GM19035 (cell line): Measurements from ENCODE around the gene MS4A4E.
"Not testable (repeated sequence)": the region's sequence is repeated elsewhere in the genome, so short reads cannot be mapped to it uniquely, and the experiment has no call there.

Experiments
- ATAC-seq: cut with Tn5 transposase; IDR thresholded peaks from one replicate; pipeline ENCODE4 v1.9.1; 2021; ENCODE audit not compliant: unreplicated experiment

MS4A4E gene

GRCh38 chr11:60222141-60222540, 20.8 kb downstream of the MS4A4E start:
- ATAC-seq = no peak

GRCh38 chr11:60221692-60222091, 21.2 kb downstream of the MS4A4E start:
- no peak for ATAC-seq

GRCh38 chr11:60221181-60221580, 21.8 kb downstream of the MS4A4E start:
- ATAC-seq = no peak

GRCh38 chr11:60214386-60214785, 28.6 kb downstream of the MS4A4E start:
- no peak for ATAC-seq

GRCh38 chr11:60211206-60211605, 31.7 kb downstream of the MS4A4E start:
- ATAC-seq = no peak

GRCh38 chr11:60209977-60210376, 33.0 kb downstream of the MS4A4E start:
- ATAC-seq = no peak

- no peak for ATAC-seq
Observed at GRCh38 chr11:60208951-60209350, 34.0 kb downstream of the MS4A4E start.

DNA sequence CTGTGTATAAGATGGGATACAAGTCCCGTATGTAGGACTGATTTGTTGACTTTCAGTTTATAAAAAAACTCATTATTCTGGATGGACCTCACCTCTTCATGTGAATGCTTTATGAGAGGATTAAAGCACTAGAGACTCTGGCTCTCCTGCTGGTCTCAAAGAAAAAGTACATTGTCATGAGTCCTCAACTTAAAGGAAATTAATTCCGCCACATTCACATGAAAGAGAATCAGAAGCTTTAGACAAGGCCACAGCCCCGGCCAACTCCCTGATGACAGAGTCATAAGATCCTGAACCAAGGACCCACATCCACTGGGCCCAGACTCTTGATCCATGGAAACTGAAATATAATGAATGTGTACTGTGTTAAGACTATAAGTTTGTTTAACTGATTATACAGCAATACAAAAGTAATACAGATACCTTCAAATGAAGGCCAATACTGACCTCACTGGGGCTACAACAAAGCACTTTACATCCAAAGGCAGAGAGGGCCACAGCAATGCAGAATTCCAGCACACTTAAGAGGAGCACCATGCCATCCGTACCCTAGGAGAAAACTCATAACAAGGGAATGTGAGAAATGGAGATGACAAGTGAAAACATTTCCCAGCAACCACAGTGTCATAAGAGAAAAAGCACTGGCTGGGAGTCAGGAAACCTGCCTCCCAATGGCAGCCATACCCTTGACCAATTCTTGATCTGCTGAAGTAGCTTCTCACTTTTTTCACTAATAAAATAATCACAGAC, 34.6 kb downstream of the MS4A4E start:
- ATAC-seq = no peak

- no peak for ATAC-seq
Observed at GRCh38 chr11:60206616-60207015, 36.3 kb downstream of the MS4A4E start.

DNA sequence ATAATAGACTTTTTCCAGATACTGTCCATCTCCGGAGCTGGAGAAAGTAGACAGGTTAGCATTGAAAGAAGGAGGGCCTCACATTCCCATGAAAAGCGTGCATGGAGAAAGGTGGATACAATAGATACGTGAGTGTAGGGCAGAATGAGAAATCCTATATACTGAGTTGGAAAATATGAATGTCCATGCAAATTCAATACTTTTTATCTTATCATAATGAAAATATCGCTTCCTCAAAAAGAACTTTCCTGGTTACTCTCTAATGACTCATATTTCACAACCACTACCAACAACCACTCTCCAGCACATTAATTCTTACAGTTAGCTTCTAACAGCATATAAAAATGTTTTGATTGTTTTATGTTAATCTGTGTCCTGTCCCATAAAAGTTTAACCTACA, 38.0 kb downstream of the MS4A4E start:
- no peak for ATAC-seq

DNA sequence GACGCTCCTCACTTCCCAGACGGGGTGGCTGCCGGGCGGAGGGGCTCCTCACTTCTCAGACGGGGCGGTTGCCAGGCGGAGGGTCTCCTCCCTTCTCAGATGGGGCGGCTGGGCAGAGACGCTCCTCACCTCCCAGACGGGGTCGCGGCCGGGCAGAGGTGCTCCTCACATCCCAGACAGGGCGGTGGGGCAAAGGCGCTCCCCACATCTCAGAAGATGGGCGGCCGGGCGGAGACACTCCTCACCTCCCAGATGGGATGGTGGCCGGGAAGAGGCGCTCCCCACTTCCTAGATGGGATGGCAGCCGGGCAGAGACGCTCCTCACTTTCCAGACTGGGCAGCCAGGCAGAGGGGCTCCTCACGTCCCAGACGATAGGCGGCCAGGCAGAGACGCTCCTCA, 41.6 kb downstream of the MS4A4E start:
- not testable (repeated sequence) for ATAC-seq

- no peak for ATAC-seq
Observed at GRCh38 chr11:60197442-60197841, 45.5 kb downstream of the MS4A4E start.

DNA sequence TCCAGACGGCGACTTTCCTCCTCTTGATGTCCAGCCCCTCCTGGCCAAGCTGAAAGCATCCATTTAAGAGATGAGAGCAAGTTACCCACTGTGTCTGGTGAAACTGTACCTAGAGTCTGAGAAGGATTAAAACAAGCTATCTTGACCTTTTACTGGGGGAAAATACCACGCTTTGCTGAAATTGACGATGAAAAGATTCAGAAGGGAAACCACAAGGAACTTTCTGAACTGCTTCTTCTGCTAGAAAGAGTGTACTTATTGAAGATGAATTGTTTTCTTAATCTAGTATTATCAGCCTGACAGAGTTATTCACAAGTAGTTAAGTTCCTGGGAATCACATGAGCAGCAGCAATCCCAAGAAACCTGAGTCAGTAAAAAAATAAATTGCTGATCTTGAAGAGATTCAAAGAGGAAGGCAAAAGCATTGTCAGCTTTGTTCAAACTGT, 47.0 kb downstream of the MS4A4E start:
- peak; percentile 52 for ATAC-seq

DNA sequence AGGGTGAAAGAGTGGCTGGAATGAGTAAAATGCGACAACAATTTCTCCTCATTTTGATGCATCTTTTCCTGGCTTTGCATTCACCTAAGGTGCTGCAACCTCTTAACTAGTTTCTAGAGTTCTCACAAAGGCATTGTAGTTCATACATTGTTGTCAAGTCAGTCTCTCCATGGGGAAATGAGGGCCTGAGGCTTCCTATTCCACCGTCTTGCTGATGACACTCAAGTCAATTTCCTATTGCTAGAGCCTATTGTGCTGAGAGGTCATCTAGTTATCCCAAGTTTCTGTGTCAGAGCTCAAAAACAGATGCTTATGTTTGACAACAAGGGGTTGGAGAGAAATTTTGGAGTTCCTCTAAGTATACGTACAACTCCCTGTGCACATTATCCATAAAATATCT, 48.4 kb downstream of the MS4A4E start:
- no peak for ATAC-seq

- peak; percentile 97 for ATAC-seq
Observed at GRCh38 chr11:60193687-60194433, 49.1 kb downstream of the MS4A4E start.

DNA sequence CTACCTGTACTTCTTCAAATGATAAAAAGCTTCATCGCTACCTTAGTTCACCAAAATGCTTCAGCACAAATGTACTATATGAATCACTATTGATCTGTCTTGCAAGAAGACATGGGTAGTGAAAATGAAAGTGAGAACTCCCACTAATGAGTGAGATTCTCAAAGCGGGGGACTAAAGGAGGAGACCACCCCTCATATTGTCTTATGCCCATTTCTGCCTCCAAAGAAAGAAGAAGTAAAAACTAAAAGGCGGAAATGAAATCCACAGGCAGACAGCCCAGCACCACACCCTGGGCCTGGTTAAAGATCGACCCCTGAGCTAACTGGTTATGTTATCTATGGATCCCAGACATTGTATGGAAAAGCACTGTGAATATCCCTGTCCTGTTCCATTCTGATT, 50.4 kb downstream of the MS4A4E start:
- not testable (repeated sequence) for ATAC-seq

DNA sequence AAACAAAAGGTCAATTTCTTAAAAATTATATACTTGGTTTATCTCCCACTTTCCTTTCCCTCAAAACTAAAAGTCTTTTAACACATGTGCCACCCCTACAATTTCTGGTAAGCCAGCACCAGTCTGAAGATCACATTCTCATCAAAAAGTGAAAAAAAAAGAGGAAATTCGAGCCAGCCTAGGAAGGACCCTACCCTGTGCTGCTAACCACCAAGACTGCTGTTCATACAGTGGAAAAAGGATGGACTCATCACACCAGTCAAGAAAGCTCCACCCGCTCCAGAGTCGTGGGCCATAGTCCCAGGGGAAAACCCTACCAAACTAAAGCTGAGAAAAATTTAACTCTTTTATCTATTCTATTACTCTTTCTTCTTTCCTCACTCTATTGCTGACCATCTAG, 54.5 kb downstream of the MS4A4E start:
- not testable (repeated sequence) for ATAC-seq

DNA sequence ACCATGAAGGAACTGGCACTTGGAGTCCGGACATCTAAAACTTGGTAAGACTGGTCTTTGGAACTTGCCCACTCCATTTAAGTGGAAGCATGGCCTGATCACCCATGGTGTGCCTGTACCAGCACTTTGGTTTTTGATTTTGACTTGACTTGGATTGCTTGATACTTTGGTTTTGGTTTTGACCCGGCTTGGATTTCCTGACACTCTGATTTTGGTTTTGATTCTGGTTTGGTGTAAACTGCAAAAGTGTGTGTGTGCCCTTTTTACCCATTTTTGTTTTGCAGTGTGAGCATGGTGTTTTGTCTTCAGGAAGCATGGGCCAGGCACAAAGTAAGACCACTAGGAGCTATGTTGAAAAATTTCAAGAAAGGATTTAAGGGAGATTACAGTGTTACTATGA, 56.8 kb downstream of the MS4A4E start:
- ATAC-seq = not testable (repeated sequence)

- not testable (repeated sequence) for ATAC-seq
Observed at GRCh38 chr11:60185512-60185827, 57.5 kb downstream of the MS4A4E start.

GRCh38 chr11:60184824-60185511, 58.0 kb downstream of the MS4A4E start:
- no peak for ATAC-seq

- ATAC-seq = no peak
Observed at GRCh38 chr11:60183591-60184205, 59.2 kb downstream of the MS4A4E start.
